Astrocyte (in vitro differentiated cells and primary cell): ENCODE data around the gene TRIP10. TPM values are rescaled to one million over a fixed set of nuclear protein-coding genes. Genes with fewer than 3 reads are reported as not detected.

Experiments used
- DNase-seq: peaks from one replicate; pipeline ENCODE4 v3.0.0-alpha.2; 2010; ENCODE audit warnings: low read depth
- FAIRE-seq: peaks from 2 replicates; lab custom pipeline; 2011; peaks lifted over from hg19 to GRCh38; lab: Jason Lieb, UNC
- H2AFZ ChIP-seq: 2 replicates; pipeline ENCODE4 v1.6.0; 2012; ENCODE audit warnings: low read depth, low read length, inconsistent platforms
- H3K27ac ChIP-seq: 2 replicates; pipeline ENCODE4 v1.5.1; 2011; ENCODE audit warnings: low read depth, low read length, inconsistent platforms
- H3K27me3 ChIP-seq: 2 replicates; pipeline ENCODE4 v1.6.0; 2011; ENCODE audit warnings: low read length, inconsistent platforms; ENCODE audit not compliant: insufficient read depth
- H3K36me3 ChIP-seq: 2 replicates; pipeline ENCODE4 v1.5.1; 2011; ENCODE audit warnings: low read length, inconsistent platforms; ENCODE audit not compliant: insufficient read depth
- H3K4me1 ChIP-seq: 2 replicates; pipeline ENCODE4 v1.5.1; 2011; ENCODE audit warnings: low read length, inconsistent platforms; ENCODE audit not compliant: insufficient read depth
- H3K4me2 ChIP-seq: 2 replicates; pipeline ENCODE4 v1.6.0; 2012; ENCODE audit warnings: low read length, inconsistent platforms
- H3K4me3 ChIP-seq: 2 replicates; pipeline ENCODE4 v1.5.1; 2011; ENCODE audit warnings: low read depth, mild to moderate bottlenecking, low read length, inconsistent platforms; ENCODE audit not compliant: insufficient read depth
- H3K79me2 ChIP-seq: 2 replicates; pipeline ENCODE4 v1.6.0; 2012; ENCODE audit warnings: mild to moderate bottlenecking, low read length, inconsistent platforms; ENCODE audit not compliant: insufficient read depth
- H3K9ac ChIP-seq: 2 replicates; pipeline ENCODE4 v1.6.0; 2012; ENCODE audit warnings: mild to moderate bottlenecking, low read length, inconsistent platforms
- H3K9me3 ChIP-seq: 2 replicates; pipeline ENCODE4 v1.5.1; 2012; ENCODE audit warnings: low read depth, mild to moderate bottlenecking, low read length, inconsistent platforms; ENCODE audit not compliant: insufficient read depth
- H4K20me1 ChIP-seq: 2 replicates; pipeline ENCODE4 v1.6.0; 2012; ENCODE audit warnings: low read length, inconsistent platforms; ENCODE audit not compliant: insufficient read depth
- H3K27ac Mint-ChIP-seq: one replicate; pipeline ENCODE4 v1.8.0; 2021; ENCODE audit warnings: mild to moderate bottlenecking, mixed read lengths; ENCODE audit not compliant: unreplicated experiment
- H3K27me3 Mint-ChIP-seq: one replicate; pipeline ENCODE4 v1.8.0; 2021; ENCODE audit warnings: low read depth, mixed read lengths; ENCODE audit not compliant: unreplicated experiment
- H3K36me3 Mint-ChIP-seq: one replicate; pipeline ENCODE4 v1.8.0; 2021; ENCODE audit warnings: low read depth, mixed read lengths; ENCODE audit not compliant: unreplicated experiment
- H3K4me1 Mint-ChIP-seq: one replicate; pipeline ENCODE4 v1.8.0; 2021; ENCODE audit warnings: low read depth, mixed read lengths; ENCODE audit not compliant: unreplicated experiment
- H3K4me3 Mint-ChIP-seq: one replicate; pipeline ENCODE4 v1.8.0; 2021; ENCODE audit warnings: mild to moderate bottlenecking, moderate library complexity, mixed read lengths; ENCODE audit not compliant: unreplicated experiment
- H3K9me3 Mint-ChIP-seq: one replicate; pipeline ENCODE4 v1.8.0; 2021; ENCODE audit warnings: mild to moderate bottlenecking, mixed read lengths; ENCODE audit not compliant: unreplicated experiment
- EZH2 ChIP-seq: IDR thresholded peaks from 2 replicates; pipeline ENCODE4 v1.6.1; 2012; ENCODE audit warnings: mild to moderate bottlenecking, low read length, inconsistent platforms; ENCODE audit not compliant: insufficient read depth
- total RNA-seq: library from RNA; stranded (reverse); gene quantifications from 2 replicates; pipeline ENCODE4 v1.2.1, GENCODE V29; 2021
- TF ChIP-seq, protein P1 (sequence below): IDR thresholded peaks from 2 replicates; pipeline ENCODE4 v1.5.1; 2011; ENCODE audit warnings: low read depth, mild to moderate bottlenecking, inconsistent platforms, low read length, moderate library complexity; ENCODE audit not compliant: insufficient read depth

Gene TRIP10
- total RNA-seq, 1 donor from 2014 or later = 41.4 TPM

DNA sequence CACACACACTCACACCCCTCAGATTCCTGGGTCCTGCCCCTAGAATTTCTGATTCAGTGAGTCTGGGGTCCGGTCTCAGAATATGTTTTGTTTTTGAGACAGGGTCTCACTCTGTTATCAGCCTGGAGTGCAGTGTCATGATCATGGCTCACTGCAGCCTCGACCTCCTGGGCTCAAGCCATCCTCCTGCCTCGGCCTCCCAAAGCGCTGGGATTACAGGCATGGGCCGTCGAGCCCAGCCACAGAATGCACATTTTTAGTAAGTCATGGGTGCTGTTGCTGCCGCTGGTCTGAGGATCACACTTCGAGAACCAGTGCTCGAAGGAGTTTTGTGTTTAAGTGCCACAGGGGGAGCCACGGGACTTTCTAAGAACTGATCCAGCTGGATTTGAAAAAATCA is 47.5 kb upstream of the TRIP10 start:
- no peak overlapping the region for H3K4me2 ChIP-seq
- H3K4me3 ChIP-seq = no peak overlapping the region
- H3K9me3 ChIP-seq = peaks cover 4% of the 10 kb centered on the region
- DNase-seq = no peak
- FAIRE-seq = no peak
- no peaks in the 10 kb centered on the region for H3K36me3 ChIP-seq
- TF ChIP-seq, protein P1, sequence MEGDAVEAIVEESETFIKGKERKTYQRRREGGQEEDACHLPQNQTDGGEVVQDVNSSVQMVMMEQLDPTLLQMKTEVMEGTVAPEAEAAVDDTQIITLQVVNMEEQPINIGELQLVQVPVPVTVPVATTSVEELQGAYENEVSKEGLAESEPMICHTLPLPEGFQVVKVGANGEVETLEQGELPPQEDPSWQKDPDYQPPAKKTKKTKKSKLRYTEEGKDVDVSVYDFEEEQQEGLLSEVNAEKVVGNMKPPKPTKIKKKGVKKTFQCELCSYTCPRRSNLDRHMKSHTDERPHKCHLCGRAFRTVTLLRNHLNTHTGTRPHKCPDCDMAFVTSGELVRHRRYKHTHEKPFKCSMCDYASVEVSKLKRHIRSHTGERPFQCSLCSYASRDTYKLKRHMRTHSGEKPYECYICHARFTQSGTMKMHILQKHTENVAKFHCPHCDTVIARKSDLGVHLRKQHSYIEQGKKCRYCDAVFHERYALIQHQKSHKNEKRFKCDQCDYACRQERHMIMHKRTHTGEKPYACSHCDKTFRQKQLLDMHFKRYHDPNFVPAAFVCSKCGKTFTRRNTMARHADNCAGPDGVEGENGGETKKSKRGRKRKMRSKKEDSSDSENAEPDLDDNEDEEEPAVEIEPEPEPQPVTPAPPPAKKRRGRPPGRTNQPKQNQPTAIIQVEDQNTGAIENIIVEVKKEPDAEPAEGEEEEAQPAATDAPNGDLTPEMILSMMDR = no peak
- TF ChIP-seq EZH2 = no peak
- Mint-ChIP-seq H3K27me3 (no peaks in the 10 kb centered on the region), H3K27ac (no peak overlapping the region), H3K9me3 (peaks cover 18% of the 10 kb centered on the region), H3K4me3 (no peak overlapping the region), H3K36me3 (no peaks in the 10 kb centered on the region), H3K4me1 (no peaks in the 10 kb centered on the region)
- H3K27me3 ChIP-seq = no peaks in the 10 kb centered on the region
- no peak overlapping the region for H3K9ac ChIP-seq
- no peaks in the 10 kb centered on the region for H3K4me1 ChIP-seq
- no peak overlapping the region for H3K27ac ChIP-seq
- no peaks in the 10 kb centered on the region for H4K20me1 ChIP-seq
- no peak overlapping the region for H2AFZ ChIP-seq
- no peaks in the 10 kb centered on the region for H3K79me2 ChIP-seq

DNA sequence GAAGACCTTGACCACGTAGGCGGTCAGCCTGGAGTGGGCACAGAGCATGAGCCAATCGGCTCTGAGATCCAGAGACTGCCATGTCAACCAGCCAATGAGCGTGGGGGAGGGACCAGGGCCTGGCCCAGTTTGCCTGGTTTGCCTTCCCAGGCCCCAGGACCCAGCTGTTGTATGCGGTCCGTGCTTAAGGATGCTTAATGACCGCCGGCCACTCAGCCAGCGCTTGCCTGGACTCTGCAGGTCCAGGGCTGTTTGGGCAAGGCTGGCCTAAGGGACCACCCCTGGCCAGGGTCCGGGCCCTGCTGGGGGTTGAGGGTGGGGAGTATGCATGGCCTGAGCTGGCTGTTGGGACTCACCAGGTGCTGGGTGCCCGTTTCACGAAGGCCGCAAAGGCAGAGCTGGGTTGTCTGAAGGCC is 46.4 kb upstream of the TRIP10 start:
- H3K4me3 Mint-ChIP-seq = no peak overlapping the region
- peaks cover 21% of the 10 kb centered on the region for H3K9me3 Mint-ChIP-seq
- no peaks in the 10 kb centered on the region for H3K4me1 ChIP-seq
- H3K4me3 ChIP-seq = no peak overlapping the region
- H3K27me3 Mint-ChIP-seq = no peaks in the 10 kb centered on the region
- H3K9me3 ChIP-seq = peaks cover 4% of the 10 kb centered on the region
- no peaks in the 10 kb centered on the region for H3K27me3 ChIP-seq
- no peak overlapping the region for H3K27ac ChIP-seq
- H3K79me2 ChIP-seq = no peaks in the 10 kb centered on the region
- H3K36me3 Mint-ChIP-seq = no peaks in the 10 kb centered on the region
- H3K4me1 Mint-ChIP-seq = no peaks in the 10 kb centered on the region
- H2AFZ ChIP-seq = no peak overlapping the region
- no peak overlapping the region for H3K9ac ChIP-seq
- TF ChIP-seq, protein P1 = no peak
- no peak for TF ChIP-seq EZH2
- H3K27ac Mint-ChIP-seq = no peak overlapping the region
- H4K20me1 ChIP-seq = no peaks in the 10 kb centered on the region
- no peak overlapping the region for H3K4me2 ChIP-seq
- H3K36me3 ChIP-seq = no peaks in the 10 kb centered on the region
- no peak for FAIRE-seq
- no peak for DNase-seq

GRCh38 chr19:6693681-6694080 is 45.8 kb upstream of the TRIP10 start:
- H3K36me3 ChIP-seq = no peaks in the 10 kb centered on the region
- peaks cover 3% of the 10 kb centered on the region for H3K9me3 ChIP-seq
- H3K27me3 Mint-ChIP-seq = no peaks in the 10 kb centered on the region
- no peak overlapping the region for H3K4me2 ChIP-seq
- no peak overlapping the region for H3K9ac ChIP-seq
- no peak for TF ChIP-seq EZH2
- TF ChIP-seq, protein P1 = no peak
- no peak overlapping the region for H2AFZ ChIP-seq
- no peaks in the 10 kb centered on the region for H3K4me1 Mint-ChIP-seq
- no peak overlapping the region for H3K4me3 ChIP-seq
- no peaks in the 10 kb centered on the region for H4K20me1 ChIP-seq
- FAIRE-seq = no peak
- H3K4me3 Mint-ChIP-seq = no peak overlapping the region
- H3K4me1 ChIP-seq = no peaks in the 10 kb centered on the region
- peaks cover 21% of the 10 kb centered on the region for H3K9me3 Mint-ChIP-seq
- no peak for DNase-seq
- no peak overlapping the region for H3K27ac ChIP-seq
- H3K36me3 Mint-ChIP-seq = no peaks in the 10 kb centered on the region
- H3K27ac Mint-ChIP-seq = no peak overlapping the region
- H3K27me3 ChIP-seq = no peaks in the 10 kb centered on the region
- H3K79me2 ChIP-seq = no peaks in the 10 kb centered on the region
